Gastrocnemius medialis (tissue), 4 donors: ENCODE measurements around the gene KPNA6.

ENCODE experiments used
- CTCF ChIP-seq, 5 experiments: fragments of 450-650 bp in 3 of 5; fragments of 200-600 bp in 2 of 5; sonication (generic) in 2 of 5; IDR thresholded peaks in 4 of 5; conservative IDR thresholded peaks in 1 of 5; 1 replicate in 4 of 5; 2 replicates in 1 of 5; pipeline ENCODE4 v1.5.1; 2016 to 2019; ENCODE audit warnings: antibody characterized with exemption in 5 of 5, mild to moderate bottlenecking in 3 of 5, moderate library complexity in 3 of 5
- POLR2A ChIP-seq, 2 donors: fragments of 450-650 bp; IDR thresholded peaks; one replicate each; pipeline ENCODE4 v1.6.1; 2017; ENCODE audit warnings: antibody characterized with exemption in 2 of 2, mild to moderate bottlenecking in 2 of 2, moderate library complexity in 2 of 2

DNA sequence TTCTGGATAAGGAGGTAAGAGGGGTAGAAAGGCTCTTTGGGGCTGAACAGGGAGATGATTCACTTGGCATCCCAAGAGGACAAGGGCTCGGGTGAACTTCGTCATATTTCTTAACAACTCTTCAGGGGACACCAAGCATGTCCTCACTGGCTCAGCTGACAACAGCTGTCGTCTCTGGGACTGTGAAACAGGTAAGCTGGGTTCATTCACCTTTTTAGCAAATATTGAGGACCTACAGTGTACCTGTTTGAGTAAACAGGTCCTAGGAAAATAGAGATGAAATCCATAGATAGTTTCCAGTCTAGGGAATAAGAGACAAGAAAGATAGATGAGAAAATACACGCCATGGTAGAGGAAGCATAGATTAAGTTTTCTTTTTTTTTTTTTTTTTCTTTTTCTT lies 116.4 kb downstream of the KPNA6 start:
- TF ChIP-seq CTCF (IDR thresholded peaks at IDR 0.05 in 4 of 5, conservative IDR thresholded peaks at IDR 0.05 in 1 of 5): no peak
- TF ChIP-seq POLR2A (IDR thresholded peaks at IDR 0.05): no peak
